HG03354 (cell line): Measurements from ENCODE around the gene OXNAD1.
A peak's percentile ranks its signal among the peaks of the same experiment; 100 is the strongest.

Experiments used
- ATAC-seq: cut with Tn5 transposase; IDR thresholded peaks from one replicate; pipeline ENCODE4 v1.9.1; 2021; ENCODE audit warnings: mild to moderate bottlenecking; ENCODE audit not compliant: unreplicated experiment, poor library complexity, severe bottlenecking

OXNAD1 gene

DNA sequence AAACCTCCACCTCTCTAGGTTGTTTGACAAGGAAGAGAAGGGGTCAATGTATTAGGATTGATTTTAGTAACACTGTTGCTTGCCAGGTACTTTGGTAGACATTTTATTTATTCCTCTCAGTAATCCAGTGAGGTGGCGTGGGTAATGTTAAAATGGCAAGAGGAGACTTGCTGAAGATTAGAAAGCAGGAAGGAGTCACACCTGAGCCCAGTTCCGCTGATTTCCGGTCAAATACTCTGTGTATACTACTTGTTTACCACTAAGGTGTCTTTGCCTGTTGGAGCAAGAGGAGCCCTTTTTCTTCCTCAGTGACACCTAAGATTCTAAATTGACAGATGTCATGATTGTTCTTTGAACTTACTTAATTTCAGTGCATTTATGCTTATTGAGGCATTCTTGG is 1.7 kb downstream of the OXNAD1 start:
- no peak for ATAC-seq

DNA sequence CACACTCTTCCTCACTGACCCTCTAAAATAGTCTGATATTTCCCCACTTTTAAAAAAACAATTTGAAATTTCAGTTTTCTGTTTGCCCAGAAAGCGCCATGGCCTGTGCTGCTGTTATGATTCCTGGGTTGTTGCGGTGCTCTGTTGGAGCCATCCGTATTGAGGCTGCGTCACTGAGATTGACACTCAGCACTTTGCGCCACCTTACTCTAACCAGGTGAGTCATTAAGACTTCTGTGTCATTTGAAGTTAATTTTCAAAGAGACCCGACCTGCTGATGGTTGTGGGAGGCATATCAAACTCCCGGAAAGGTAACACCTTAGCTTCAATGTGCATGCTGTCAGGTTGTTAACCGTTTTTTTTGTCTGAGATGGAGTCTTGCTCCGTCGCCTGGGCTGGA is 5.8 kb downstream of the OXNAD1 start:
- no peak for ATAC-seq

DNA sequence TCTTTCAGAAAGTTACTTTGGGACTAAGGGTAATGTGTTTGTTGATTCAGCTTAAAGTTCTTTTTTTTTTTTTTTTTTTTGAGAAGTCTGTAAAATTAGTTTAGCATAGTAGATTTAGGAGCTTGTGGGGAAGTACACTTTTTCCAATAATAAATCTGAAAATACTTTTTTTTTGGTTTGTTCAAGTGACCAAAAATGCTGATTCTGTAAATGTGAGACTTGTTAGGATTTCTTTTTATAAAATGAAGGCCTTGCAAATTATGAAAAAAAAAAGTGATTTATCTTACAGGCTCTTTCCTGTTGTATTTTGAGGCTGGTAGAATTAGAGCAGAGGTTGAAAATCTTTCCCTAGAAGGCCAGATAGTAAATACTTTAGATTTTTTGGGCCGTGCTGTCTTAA is 7.6 kb downstream of the OXNAD1 start:
- ATAC-seq, result no peak

DNA sequence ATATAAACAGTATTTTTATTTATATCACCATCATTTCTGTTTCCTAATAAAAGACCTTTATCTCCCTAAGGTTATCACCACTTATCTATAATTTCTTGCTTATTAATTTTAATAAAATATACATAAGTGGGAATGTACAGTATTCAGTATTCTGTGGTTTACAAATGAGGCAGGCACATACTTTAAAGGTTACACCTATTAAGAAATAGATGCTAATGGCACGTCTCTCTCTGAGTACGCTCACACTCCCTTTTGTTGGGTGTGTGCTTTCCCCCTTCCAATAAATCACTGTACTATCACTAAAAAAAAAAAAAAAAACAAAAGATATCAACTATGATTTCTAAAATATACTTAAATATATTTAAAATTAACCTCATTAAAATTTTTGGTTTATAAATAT is 8.9 kb downstream of the OXNAD1 start:
- no peak for ATAC-seq

DNA sequence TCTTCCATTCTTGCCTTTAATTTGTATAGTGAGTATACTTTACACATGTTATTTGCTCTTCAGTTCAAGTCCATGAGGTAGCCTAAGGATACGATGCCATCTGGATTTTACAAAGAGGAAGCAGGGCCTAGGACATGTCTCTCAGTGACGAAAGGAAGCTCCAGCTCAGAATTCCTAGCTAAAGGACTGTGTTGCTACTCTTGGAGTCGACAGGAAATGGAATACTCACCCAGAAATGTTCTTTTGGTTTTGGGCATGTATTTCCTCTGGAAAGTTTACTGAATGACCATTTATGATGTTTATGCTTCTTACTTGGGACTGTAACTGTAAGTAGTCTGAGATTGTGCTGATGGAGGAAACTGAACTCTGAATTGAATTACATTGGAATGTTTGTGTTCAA is 12.5 kb downstream of the OXNAD1 start:
- no peak for ATAC-seq

DNA sequence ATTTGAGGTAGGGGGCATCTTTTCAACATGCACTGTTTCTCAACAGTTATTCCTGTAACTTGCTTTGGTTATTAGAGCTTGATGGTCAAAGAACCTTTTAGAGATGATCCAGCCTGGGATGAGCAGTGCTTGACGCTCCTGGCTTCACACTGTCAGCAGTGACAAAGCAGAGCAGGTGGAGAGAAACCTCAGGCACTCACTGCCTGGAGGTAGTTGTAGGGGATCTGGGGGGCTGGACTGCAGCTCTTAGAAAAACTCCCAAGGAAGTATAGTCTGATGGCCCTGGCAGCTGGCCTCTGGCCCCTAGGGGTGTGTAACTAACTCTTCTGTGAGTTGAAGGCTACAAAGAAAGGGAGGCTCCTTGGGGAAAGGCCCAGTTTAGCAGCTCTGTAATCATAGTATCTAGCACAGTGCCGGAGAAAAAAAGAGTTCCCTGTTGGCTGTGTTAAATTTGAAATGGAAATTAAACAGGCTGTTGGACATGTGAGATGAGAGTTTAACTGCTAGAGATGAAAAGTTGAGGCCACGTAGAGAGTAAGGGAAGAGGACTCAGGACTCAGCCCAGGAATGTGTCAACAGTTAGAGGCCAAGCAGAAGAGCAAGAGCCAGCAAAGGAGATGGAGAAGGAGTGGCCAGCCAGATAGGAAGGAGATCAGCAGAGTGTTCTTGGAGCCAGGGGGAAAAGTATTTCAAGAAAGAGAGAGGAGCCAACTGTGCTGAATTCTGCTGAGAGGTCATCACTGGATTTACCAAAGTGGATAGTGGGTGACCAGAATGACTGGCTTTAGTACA is 14.2 kb downstream of the OXNAD1 start:
- no peak for ATAC-seq

DNA sequence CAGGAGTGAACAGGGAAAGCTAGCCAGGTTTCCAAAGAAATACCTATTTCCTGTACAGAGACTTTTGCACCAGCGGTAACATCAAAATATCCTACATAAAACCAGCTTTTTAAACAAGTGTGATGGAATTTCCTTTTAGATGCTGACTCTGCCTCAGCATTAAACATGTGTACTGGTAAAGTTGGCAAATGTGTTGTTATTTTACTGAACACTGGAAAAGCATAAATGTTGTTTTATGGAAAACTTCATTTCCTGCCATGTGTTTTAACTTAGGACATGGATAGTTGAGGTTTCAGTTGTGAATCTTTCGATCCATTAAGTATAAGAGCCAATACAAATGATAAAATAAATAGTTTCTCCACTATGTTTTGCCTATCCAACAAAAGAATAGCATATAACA is 15.7 kb downstream of the OXNAD1 start:
- ATAC-seq, result no peak

DNA sequence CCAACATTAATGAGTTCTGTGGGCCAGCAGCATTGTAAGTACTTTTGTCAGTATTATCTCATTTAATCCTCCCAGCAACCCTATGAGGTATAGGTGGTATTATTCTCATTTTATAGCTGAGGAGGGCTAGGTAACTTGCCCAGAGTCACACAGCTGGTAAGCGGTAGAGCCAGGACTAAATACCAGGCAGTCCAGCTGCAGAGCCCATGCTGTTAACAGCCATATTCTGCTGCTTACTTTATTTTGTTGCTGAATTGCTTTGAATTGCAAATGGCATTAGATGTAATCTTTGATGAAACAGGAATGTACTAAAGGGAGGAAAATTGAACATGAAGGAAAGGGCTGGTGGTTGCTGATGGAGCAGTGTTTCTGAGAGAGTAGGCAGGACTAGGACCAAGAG is 19.6 kb downstream of the OXNAD1 start:
- no peak for ATAC-seq

DNA sequence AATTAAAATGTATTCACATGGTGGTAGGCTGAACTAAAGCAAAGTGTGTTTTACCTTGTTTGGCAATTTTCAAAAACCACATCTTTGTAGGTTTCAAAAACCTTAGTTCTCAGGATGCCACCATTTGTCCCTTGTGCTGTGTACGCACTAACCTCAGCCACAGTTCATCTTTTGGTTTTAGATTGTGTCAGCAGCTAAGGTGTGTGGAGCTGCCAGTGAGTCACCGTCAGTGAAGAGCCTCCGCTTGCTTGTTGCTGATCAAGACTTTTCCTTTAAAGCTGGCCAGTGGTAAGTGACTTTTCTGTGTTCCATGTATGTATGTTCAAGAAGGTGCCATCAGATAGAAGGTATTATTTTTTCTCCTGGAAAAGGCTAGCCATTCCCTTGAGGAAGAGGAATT is 21.1 kb downstream of the OXNAD1 start:
- peak; percentile 45 for ATAC-seq

DNA sequence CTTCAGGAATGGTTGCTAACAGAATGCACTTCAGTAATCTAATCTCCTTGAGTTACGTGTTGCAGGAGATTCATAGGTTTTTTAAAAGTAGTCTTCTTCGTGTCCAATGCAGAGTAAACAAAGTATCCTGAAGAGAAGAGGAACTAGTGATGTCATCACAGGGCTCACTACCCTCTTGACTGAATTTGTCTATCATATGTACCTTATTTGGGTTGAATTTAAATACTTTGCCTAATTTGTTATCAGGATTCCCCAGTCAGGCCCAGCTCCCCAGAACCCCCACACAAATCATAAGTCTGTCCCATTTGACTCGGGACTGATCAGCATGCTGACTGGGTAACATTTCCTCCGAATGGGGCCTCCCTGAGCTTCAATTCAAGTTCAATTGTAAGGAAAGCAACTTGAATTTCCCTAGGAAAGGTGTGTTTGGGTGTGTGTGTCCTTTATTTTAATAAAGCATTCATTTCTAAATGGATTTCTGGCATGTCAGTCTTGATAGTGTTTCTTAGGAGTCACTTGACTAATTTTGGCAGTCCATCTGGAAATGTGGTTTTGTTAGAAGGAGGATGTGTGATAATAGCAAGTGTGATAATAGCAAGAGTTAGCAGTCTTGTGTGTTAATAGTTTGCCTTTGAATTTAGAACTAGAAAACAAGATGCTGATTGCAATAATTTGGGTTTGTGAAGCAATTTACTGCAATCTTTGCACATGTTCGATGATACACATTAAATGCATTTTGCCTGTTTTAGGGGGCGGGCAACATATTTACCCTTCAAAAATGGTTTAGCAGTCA is 21.9 kb downstream of the OXNAD1 start:
- ATAC-seq, result no peak

DNA sequence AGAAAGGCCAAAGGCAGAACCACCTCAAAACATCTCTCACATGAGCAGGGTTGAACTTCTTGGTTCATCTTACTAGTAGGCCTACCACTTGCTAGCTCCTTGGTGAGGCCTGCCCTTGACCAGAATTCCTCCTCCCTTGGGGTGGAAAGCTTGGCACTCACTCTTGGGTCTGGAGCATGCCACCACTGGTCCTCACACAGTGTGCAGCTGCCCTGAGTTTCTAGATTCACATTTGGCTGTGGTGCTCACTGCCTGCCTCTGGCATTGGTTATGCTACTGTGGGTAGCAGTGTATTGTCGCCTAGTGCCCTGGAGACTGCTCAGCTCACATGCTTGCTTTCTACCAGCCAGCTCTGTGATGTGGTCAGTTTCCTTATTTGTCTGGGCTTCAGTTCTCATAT is 23.7 kb downstream of the OXNAD1 start:
- no peak for ATAC-seq

DNA sequence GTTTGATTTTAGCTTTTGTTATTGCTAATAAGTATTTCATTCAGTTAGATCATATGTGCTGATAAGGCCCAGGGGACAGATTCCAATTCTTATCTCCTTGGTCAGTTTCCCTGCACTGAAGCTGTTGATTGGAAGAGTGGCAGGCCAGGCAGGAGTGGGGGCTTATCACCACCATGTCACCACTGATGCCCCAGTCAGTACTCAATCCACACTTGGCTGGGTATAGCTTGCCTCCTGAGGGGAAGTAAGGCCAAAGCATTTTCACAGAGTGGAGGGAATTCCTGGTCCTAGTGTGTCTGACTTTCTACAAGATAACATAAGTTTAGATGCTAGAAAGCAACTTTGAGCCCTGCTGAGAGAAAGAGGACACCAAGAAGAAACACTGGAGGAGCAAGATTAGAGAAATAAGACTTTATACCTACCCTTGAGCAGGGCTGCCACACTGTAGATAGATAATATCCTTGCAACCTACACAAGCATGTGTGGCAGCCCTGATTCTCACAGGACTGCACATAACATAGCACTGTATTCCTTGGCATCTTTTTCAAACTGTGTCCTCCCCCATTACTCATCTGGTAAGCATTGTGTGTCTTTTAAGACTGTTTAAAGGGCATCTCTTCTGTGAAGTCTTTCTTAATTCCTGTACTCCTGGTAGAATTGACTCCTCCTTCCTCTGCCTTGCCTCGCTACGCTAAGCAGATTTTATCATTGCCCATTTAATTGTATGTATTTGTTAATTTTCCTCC is 24.3 kb downstream of the OXNAD1 start:
- ATAC-seq, result no peak

DNA sequence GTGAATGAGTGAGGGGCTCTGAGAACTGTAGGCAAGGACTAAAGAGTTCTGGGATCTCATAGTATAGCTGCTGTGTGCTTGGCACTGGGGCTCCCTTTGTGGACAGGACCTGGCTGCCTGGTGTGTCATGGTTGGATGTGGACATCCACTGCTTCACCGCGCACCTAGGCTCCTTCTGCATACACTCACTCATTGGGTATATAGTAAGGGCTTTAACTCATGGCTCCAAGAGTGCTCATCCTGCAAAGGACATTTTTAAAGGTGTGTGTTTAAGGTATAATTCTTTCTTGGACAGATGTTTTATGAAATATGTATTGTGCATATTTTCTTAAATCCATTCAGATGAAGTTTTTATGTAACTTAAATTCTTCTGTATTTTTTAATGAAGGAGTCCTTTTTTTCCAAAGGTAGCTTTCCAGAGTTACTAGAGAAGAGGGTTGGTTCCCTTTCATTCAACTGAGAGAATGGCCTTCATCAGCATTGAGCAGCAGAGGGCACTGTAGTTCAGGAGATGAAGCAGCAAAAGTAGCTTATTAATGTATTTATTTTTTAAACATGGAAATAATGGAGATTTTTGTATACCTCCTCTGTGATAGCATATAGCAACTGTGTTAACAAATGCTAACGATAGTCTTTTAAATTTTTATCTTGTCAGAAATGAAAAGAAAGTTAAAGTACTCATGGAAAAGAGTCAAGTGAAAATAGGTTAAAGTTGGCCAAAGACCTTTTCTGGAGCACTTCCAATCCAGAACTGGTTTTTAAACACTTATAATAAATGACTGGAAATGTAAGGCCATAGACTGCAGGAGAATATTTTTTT is 25.2 kb downstream of the OXNAD1 start:
- no peak for ATAC-seq

DNA sequence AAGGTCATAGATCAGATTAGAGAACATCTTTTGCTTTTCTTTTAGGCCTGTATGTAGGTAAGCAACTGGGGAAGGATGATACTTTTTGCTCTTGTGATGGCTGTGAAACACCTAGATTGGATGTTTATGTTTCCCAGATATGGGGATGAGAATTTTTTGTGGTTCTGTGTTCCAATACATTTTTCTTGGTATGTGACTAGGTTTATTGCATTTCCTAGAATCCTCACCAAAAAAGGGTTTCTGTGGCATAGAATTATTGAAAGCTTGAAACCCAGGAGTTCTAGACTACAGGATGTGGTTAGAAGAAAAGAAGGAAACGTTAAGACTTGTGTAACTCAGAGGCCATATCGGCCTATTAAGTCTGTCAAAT is 25.8 kb downstream of the OXNAD1 start:
- no peak for ATAC-seq

DNA sequence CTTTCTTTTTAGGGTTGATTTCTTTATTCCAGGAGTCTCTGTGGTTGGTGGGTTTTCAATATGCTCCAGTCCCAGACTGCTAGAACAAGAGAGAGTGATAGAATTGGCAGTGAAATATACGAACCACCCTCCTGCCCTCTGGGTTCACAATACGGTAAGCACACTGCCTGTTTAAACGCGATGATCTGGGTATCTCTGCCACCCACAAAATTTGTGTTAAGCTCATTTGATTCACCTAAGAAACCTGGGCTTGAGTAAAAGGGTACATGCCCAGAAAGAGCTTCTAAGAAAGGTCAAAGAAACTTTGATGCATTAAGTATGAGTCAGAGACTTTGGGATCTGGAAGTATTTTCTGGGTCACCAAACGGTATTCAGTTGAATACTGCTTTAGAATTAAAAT is 29.8 kb downstream of the OXNAD1 start:
- no peak for ATAC-seq

DNA sequence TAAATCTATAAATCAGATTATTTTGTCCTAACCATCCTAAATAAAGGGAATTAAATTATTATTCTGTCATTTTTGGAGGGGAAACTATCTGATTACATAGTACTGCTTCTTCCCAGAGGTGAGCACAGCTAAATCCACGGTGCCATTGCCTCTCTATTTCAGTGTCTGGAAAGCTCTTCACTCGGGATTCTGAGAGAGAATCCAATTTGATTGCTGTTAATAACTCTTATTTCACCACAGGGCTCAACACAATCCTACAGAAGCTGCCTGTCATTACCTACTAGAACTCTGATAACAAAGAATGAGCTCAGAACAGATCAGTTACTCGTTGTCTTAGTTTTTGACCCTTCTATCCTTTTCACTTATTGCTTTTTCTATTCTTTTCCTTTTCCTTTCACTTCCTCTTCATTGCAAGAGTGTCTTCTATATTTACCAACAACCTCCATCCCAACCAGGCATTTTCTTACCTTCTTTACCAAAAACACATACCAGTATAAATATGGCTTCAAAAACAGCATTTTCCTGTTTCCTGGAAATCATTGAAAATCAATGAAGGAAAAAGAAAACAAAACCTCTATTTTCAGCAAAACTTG is 30.4 kb downstream of the OXNAD1 start:
- ATAC-seq, result no peak

DNA sequence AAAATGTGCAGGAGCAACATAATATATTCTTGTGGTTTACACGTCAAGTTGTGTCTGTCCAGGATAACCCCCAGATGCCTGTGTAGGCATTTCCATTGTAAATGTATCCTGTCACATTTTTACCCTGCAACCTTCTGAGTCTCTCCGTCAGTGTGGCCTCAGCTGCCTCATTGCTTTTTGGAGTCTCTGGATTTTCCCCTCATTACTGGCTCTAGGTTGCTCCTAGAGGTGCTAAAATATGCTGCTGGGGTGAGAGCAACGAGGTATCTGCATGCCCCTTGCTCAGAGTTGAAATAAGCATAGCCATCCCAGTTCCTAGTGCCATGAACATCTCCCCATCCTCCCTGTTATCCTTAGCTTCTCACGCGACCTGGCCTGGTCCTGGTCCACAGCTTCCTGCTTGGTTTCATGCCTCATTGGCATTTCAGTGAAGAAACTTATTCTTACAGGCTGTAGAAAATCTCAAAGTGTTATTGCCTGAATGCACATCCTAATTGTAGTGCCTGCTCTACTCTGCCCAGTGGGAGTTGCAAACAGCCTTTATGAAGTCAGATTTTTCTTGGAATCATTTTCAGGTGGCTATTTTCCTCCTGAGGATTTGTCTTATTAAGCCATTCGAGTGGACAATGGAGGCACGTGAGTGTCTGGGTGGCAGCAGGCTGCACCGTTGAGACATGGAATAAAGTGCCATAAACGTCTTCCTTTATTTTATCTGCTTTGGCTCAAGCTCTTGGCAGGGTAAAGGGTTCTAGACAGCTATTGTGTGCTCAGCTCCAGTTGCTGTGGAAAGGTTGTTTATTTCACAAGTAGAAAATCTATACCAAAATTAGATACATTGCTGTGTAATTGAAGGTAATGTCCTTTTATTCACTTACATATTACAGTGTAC is 33.2 kb downstream of the OXNAD1 start:
- no peak for ATAC-seq

DNA sequence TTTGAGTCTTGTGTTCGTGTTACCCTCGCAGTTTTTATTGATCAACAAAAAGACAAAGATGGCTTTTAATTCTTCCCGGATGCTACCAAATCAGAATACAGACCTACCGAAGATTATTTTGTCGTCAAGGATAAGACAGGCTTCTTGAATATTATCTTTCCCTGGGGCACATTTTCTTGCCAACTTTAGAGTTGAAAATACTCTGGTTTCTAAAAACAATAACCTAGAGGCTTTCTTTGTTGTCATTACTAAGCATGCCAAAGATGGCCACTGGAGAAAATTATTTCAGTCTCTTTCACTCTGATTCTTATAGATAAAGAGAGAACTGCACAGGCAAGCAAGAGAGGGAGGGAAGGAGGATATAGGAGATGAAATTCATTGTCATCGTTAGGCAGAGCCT is 33.9 kb downstream of the OXNAD1 start:
- no peak for ATAC-seq

DNA sequence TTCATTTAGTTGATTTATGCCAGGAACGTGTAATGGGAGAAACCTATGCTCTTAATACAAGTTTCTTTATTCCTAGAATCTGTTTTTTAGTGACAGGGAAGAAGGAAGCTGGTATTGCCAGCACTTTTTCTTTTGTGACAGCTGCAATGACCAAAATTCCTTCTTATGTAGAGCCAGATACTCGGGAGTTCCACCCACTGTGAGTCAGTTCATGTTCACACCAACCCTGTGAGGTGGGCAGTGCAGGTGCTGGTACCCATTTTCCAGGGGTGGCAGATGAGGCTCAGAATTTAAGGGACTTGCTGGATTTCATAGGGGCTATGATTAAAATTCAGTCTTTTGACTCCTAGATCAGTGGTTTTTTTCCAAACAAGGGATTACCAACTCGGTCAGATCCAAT is 34.7 kb downstream of the OXNAD1 start:
- ATAC-seq, result no peak
